Common myeloid progenitor, CD34-positive (primary cell): Measurements from ENCODE around the gene MYO16.
"Not testable (repeated sequence)": the region's sequence is repeated elsewhere in the genome, so short reads cannot be mapped to it uniquely, and the experiment has no call there.

Source experiments
- CTCF ChIA-PET: fragments of 350-600 bp; sonication (Branson Sonifier 250); formaldehyde crosslinking; loops from one replicate; lab custom pipeline; 2021; ENCODE audit warnings: antibody characterized with exemption; lab: Charles Lee
- POLR2A ChIA-PET: fragments of 350-600 bp; sonication (Branson Sonifier 250); formaldehyde crosslinking; loops from one replicate; lab custom pipeline; 2021; ENCODE audit warnings: antibody characterized with exemption; lab: Charles Lee
- DNase-seq, 3 donors: peaks; one replicate each; pipeline versions ENCODE4 v3.0.0 to v3.0.0-alpha.2; 2013
- H3K27ac ChIP-seq, 2 experiments: 1 replicate in 1 of 2; 2 replicates in 1 of 2; pipeline ENCODE4 v1.7.0; 2013; ENCODE audit warnings: inconsistent platforms in 2 of 2, low read length in 2 of 2, mild to moderate bottlenecking in 2 of 2, low read depth in 1 of 2, moderate library complexity in 1 of 2; ENCODE audit not compliant: severe bottlenecking in 2 of 2, insufficient read depth in 1 of 2, poor library complexity in 1 of 2
- H3K27me3 ChIP-seq, 5 experiments: replicated peaks in 2 of 5; 1 replicate in 3 of 5; 2 replicates in 2 of 5; pipeline versions ENCODE4 v1.6.1 to v1.7.0; 2013; ENCODE audit warnings: low read length in 4 of 5, mild to moderate bottlenecking in 2 of 5, moderate library complexity in 2 of 5, inconsistent platforms in 1 of 5; ENCODE audit not compliant: insufficient read depth in 5 of 5, control insufficient read depth in 4 of 5
- H3K36me3 ChIP-seq, 4 experiments: 1 replicate in 2 of 4; 2 replicates in 2 of 4; pipeline versions ENCODE4 v1.6.1 to v1.7.0; 2013; ENCODE audit warnings: low read length in 3 of 4, control low read depth in 1 of 4, mild to moderate bottlenecking in 1 of 4; ENCODE audit not compliant: control insufficient read depth in 4 of 4, insufficient read depth in 4 of 4
- H3K4me1 ChIP-seq, 4 experiments: 1 replicate in 3 of 4; 2 replicates in 1 of 4; pipeline versions ENCODE4 v1.6.1 to v1.7.1; 2013; ENCODE audit warnings: low read length in 3 of 4, mild to moderate bottlenecking in 3 of 4, control low read depth in 1 of 4, inconsistent platforms in 1 of 4, moderate library complexity in 1 of 4; ENCODE audit not compliant: control insufficient read depth in 4 of 4, insufficient read depth in 4 of 4; ENCODE audit errors: control extremely low read depth in 1 of 4
- H3K4me3 ChIP-seq, 7 experiments: 1 replicate in 4 of 7; 2 replicates in 3 of 7; pipeline versions ENCODE4 v1.5.1 to v1.7.0; 2013; ENCODE audit warnings: mild to moderate bottlenecking in 7 of 7, low read length in 6 of 7, moderate library complexity in 6 of 7, inconsistent platforms in 2 of 7, low read depth in 2 of 7, control low read depth in 1 of 7; ENCODE audit not compliant: insufficient read depth in 4 of 7, control insufficient read depth in 1 of 7; ENCODE audit errors: extremely low read depth in 1 of 7
- H3K9me3 ChIP-seq, 5 experiments: 1 replicate in 4 of 5; 2 replicates in 1 of 5; pipeline versions ENCODE4 v1.6.1 to v1.7.1; 2013; ENCODE audit warnings: low read length in 4 of 5, mild to moderate bottlenecking in 2 of 5, inconsistent platforms in 1 of 5, low read depth in 1 of 5, moderate library complexity in 1 of 5; ENCODE audit not compliant: control insufficient read depth in 4 of 5, insufficient read depth in 2 of 5; ENCODE audit errors: control extremely low read depth in 1 of 5
- WGBS: methylation state at CpG from one replicate; pipeline ENCODE4 v1.1.5; 2013; ENCODE audit not compliant: insufficient coverage; 5-methylcytosine and 5-hydroxymethylcytosine counted together

MYO16 gene

GRCh38 chr13:109215377-109215776 is 586.0 kb downstream of the MYO16 start:
- POLR2A ChIA-PET = interaction anchor here (0.5 kb wide), 1 partner anchor 15 kb away, joined by 4 read pairs; no protein-coding TSS in a partner anchor
- DNase-seq = no peak

GRCh38 chr13:109217510-109217909 is 588.1 kb downstream of the MYO16 start:
- CTCF ChIA-PET, H3K27ac ChIP-seq, H3K4me1 ChIP-seq, H3K27me3 ChIP-seq, H3K9me3 ChIP-seq, POLR2A ChIA-PET, H3K4me3 ChIP-seq, H3K36me3 ChIP-seq: not testable (repeated sequence)
- peak in 2 of 3 donors; percentile 9 to 25 for DNase-seq
- 100% methylated on average over 1 of the region's 2 CpGs for WGBS

More at GRCh38 chr13:109215377-109215776, 586.0 kb downstream of the MYO16 start:
- H3K4me1 ChIP-seq = no peaks in the 10 kb centered on the region
- H3K27me3 ChIP-seq = no peaks in the 10 kb centered on the region
- no peak overlapping the region for H3K4me3 ChIP-seq
- H3K27ac ChIP-seq = no peak overlapping the region
- H3K36me3 ChIP-seq = no peaks in the 10 kb centered on the region
- no peaks in the 10 kb centered on the region for H3K9me3 ChIP-seq
- WGBS = no CpG with 5 or more reads among the region's 2 CpGs
- CTCF ChIA-PET = no interaction called here

- Histone ChIP-seq H3K27me3 (no peaks in the 10 kb centered on the region), H3K4me3 (no peak overlapping the region), H3K4me1 (no peaks in the 10 kb centered on the region), H3K9me3 (peaks cover 0 to 8% (median 0%) of the 10 kb centered on the region in 5 experiments), H3K36me3 (no peaks in the 10 kb centered on the region), H3K27ac (no peak overlapping the region)
- ChIA-PET CTCF (no interaction called here), POLR2A (no interaction called here)
- no peak for DNase-seq
- 100% methylated on average over 1 of the region's 3 CpGs for WGBS
Measured at GRCh38 chr13:109220631-109221030, 591.2 kb downstream of the MYO16 start.

GRCh38 chr13:109224033-109224432 is 594.6 kb downstream of the MYO16 start:
- Histone ChIP-seq H3K27ac (no peak overlapping the region), H3K27me3 (no peaks in the 10 kb centered on the region), H3K36me3 (no peaks in the 10 kb centered on the region), H3K4me1 (no peaks in the 10 kb centered on the region), H3K4me3 (no peak overlapping the region), H3K9me3 (peaks cover 0 to 8% (median 4%) of the 10 kb centered on the region in 5 experiments)
- no peak for DNase-seq
- ChIA-PET POLR2A (no interaction called here), CTCF (no interaction called here)
- WGBS = 97% methylated on average over 4 of the region's 4 CpGs

- 100% methylated on average over 1 of the region's 1 CpG for WGBS
- H3K36me3 ChIP-seq = no peaks in the 10 kb centered on the region
- no peak overlapping the region for H3K27ac ChIP-seq
- DNase-seq = no peak
- H3K9me3 ChIP-seq = peaks cover 0 to 13% (median 4%) of the 10 kb centered on the region in 5 experiments
- POLR2A ChIA-PET = no interaction called here
- H3K27me3 ChIP-seq = no peaks in the 10 kb centered on the region
- H3K4me1 ChIP-seq = no peaks in the 10 kb centered on the region
- CTCF ChIA-PET = no interaction called here
- no peak overlapping the region for H3K4me3 ChIP-seq
Measured at GRCh38 chr13:109226631-109227030, 597.2 kb downstream of the MYO16 start.

- WGBS = no CpG with 5 or more reads among the region's 5 CpGs
- Histone ChIP-seq H3K27me3 (peaks cover 0 to 3% (median 0%) of the 10 kb centered on the region in 5 experiments), H3K4me1 (no peaks in the 10 kb centered on the region), H3K4me3 (no peak overlapping the region), H3K36me3 (no peaks in the 10 kb centered on the region), H3K9me3 (peaks cover 0 to 12% (median 4%) of the 10 kb centered on the region in 5 experiments), H3K27ac (no peak overlapping the region)
- DNase-seq = no peak
- CTCF ChIA-PET = no interaction called here
- POLR2A ChIA-PET = no interaction called here
Measured at GRCh38 chr13:109227344-109227940, 598.0 kb downstream of the MYO16 start.

- H3K27me3 ChIP-seq = peaks cover 0 to 3% (median 0%) of the 10 kb centered on the region in 5 experiments
- no peaks in the 10 kb centered on the region for H3K4me1 ChIP-seq
- no peak for DNase-seq
- H3K36me3 ChIP-seq = no peaks in the 10 kb centered on the region
- no peak overlapping the region for H3K27ac ChIP-seq
- POLR2A ChIA-PET = interaction anchor here (0.5 kb wide), 1 partner anchor 25 kb away, joined by 3 read pairs; no protein-coding TSS in a partner anchor
- CTCF ChIA-PET = no interaction called here
- WGBS = 94% methylated on average over 3 of the region's 3 CpGs
- no peak overlapping the region for H3K4me3 ChIP-seq
- H3K9me3 ChIP-seq = peaks cover 0 to 11% (median 3%) of the 10 kb centered on the region in 5 experiments
Measured at GRCh38 chr13:109228211-109228610, 598.8 kb downstream of the MYO16 start.
